ENCODE data around the gene CATSPERZ. TPM values are rescaled to one million over a fixed set of nuclear protein-coding genes. Genes with fewer than 3 reads are reported as not detected.

CATSPERZ gene
- total and polyA plus RNA-seq, 2 donors from 2014 or later, result not detected

- no peak overlapping the region for H3K4me3 ChIP-seq (ENCODE audit: low read length in 3 of 3)
- no peak overlapping the region for H3K9ac ChIP-seq (ENCODE audit: low read length in 3 of 3)
- H3K27ac ChIP-seq (ENCODE audit: low read depth in 2 of 2, low read length in 2 of 2), result no peak overlapping the region
- peaks cover 46% of the 10 kb centered on the region for H3K27me3 ChIP-seq (ENCODE audit: control insufficient read depth, insufficient read depth, low read length)
- peaks cover 0 to 22% (median 0%) of the 10 kb centered on the region in 3 donors for H3K4me1 ChIP-seq (ENCODE audit: control insufficient read depth in 2 of 3, insufficient read depth in 2 of 3, low read depth in 1 of 3, low read length in 3 of 3)
- H3K36me3 ChIP-seq (ENCODE audit: control insufficient read depth in 2 of 3, insufficient read depth in 3 of 3, low read length in 3 of 3), result no peaks in the 10 kb centered on the region
- FAIRE-seq (no peak), DNase-seq (peak in 1 of 5 donors; percentile 56)
- intact Hi-C loops (cut with DNase I), result no loop called here
- no peaks in the 10 kb centered on the region for H3K9me3 ChIP-seq (ENCODE audit: control insufficient read depth in 2 of 3, insufficient read depth in 1 of 3, low read length in 3 of 3)
- TF ChIP-seq CTCF (IDR thresholded peaks at IDR 0.05; ENCODE audit: borderline replicate concordance, extremely low read depth, insufficient read depth), result no peak
These were observed 3.1 kb upstream of the CATSPERZ start for GRCh38 chr11:64296830-64297698.

GRCh38 chr11:64297699-64298358, 2.3 kb upstream of the CATSPERZ start:
- Histone ChIP-seq H3K36me3 (ENCODE audit: control insufficient read depth in 2 of 3, insufficient read depth in 3 of 3, low read length in 3 of 3) (no peaks in the 10 kb centered on the region), H3K9me3 (ENCODE audit: control insufficient read depth in 2 of 3, insufficient read depth in 1 of 3, low read length in 3 of 3) (no peaks in the 10 kb centered on the region), H3K4me1 (ENCODE audit: control insufficient read depth in 2 of 3, insufficient read depth in 2 of 3, low read depth in 1 of 3, low read length in 3 of 3) (peaks cover 0 to 19% (median 0%) of the 10 kb centered on the region in 3 donors), H3K4me3 (ENCODE audit: low read length in 3 of 3) (no peak overlapping the region), H3K27ac (ENCODE audit: low read depth in 2 of 2, low read length in 2 of 2) (no peak overlapping the region), H3K27me3 (ENCODE audit: control insufficient read depth, insufficient read depth, low read length) (peaks cover 46% of the 10 kb centered on the region), H3K9ac (ENCODE audit: low read length in 3 of 3) (no peak overlapping the region)
- intact Hi-C loops (cut with DNase I), result no loop called here
- TF ChIP-seq CTCF (IDR thresholded peaks at IDR 0.05; ENCODE audit: borderline replicate concordance, extremely low read depth, insufficient read depth), result no peak
- DNase-seq, result peak in 4 of 5 donors; percentile 31 to 83 (median 56)
- FAIRE-seq, result no peak

GRCh38 chr11:64298966-64299846, 952 bp upstream of the CATSPERZ start:
- H3K9me3 ChIP-seq (ENCODE audit: control insufficient read depth in 2 of 3, insufficient read depth in 1 of 3, low read length in 3 of 3), result no peaks in the 10 kb centered on the region
- DNase-seq, result peak; percentile 32 to 85 (median 60)

More at GRCh38 chr11:64298966-64299846, 952 bp upstream of the CATSPERZ start:
- Histone ChIP-seq H3K4me1 (ENCODE audit: control insufficient read depth in 2 of 3, insufficient read depth in 2 of 3, low read depth in 1 of 3, low read length in 3 of 3) (peaks cover 0 to 23% (median 0%) of the 10 kb centered on the region in 3 donors), H3K4me3 (ENCODE audit: low read length in 3 of 3) (peak overlapping the region in 1 of 3 donors; percentile 17), H3K36me3 (ENCODE audit: control insufficient read depth in 2 of 3, insufficient read depth in 3 of 3, low read length in 3 of 3) (no peaks in the 10 kb centered on the region), H3K9ac (ENCODE audit: low read length in 3 of 3) (no peak overlapping the region), H3K27ac (ENCODE audit: low read depth in 2 of 2, low read length in 2 of 2) (no peak overlapping the region), H3K27me3 (ENCODE audit: control insufficient read depth, insufficient read depth, low read length) (peaks cover 42% of the 10 kb centered on the region)
- no peak for TF ChIP-seq CTCF (IDR thresholded peaks at IDR 0.05; ENCODE audit: borderline replicate concordance, extremely low read depth, insufficient read depth)
- intact Hi-C loops (cut with DNase I), result no loop called here
- FAIRE-seq, result no peak

All from kidney (tissue), 14 donors.